Lung (tissue), 12 donors: ENCODE data around the gene CCDC167. TPM values are rescaled to one million over a fixed set of nuclear protein-coding genes. Genes with fewer than 3 reads are reported as not detected.

Experiments
- ATAC-seq: fragments of 200-7000 bp; cut with Tn5 transposase; one replicate; pipeline ENCODE4 v1.9.1; 2020; ENCODE audit warnings: moderate number of reproducible peaks; ENCODE audit not compliant: insufficient read depth, low FRiP score
- DNase-seq, 3 donors: peaks; one replicate each; pipeline ENCODE4 v3.0.0-alpha.2; 2013 to 2017
- H3K27ac ChIP-seq, 2 donors: one replicate each; pipeline ENCODE4 v1.5.1; 2013; ENCODE audit warnings: mild to moderate bottlenecking in 2 of 2, moderate library complexity in 2 of 2, control low read depth in 1 of 2, inconsistent platforms in 1 of 2, low read depth in 1 of 2, low read length in 1 of 2
- H3K27me3 ChIP-seq, 3 donors: one replicate each; pipeline ENCODE4 v1.5.1; 2013; ENCODE audit warnings: low read length in 2 of 3; ENCODE audit not compliant: control insufficient read depth in 3 of 3, insufficient read depth in 3 of 3
- H3K36me3 ChIP-seq, 4 donors: one replicate each; pipeline ENCODE4 v1.5.1; 2013; ENCODE audit warnings: low read length in 4 of 4, mild to moderate bottlenecking in 1 of 4, moderate library complexity in 1 of 4; ENCODE audit not compliant: control insufficient read depth in 4 of 4, insufficient read depth in 4 of 4
- H3K4me1 ChIP-seq, 5 donors: one replicate each; pipeline ENCODE4 v1.5.1; 2013; ENCODE audit warnings: low read length in 5 of 5, mild to moderate bottlenecking in 2 of 5, moderate library complexity in 1 of 5; ENCODE audit not compliant: control insufficient read depth in 5 of 5, insufficient read depth in 5 of 5
- H3K4me3 ChIP-seq: one replicate; pipeline ENCODE4 v1.5.1; 2013; ENCODE audit warnings: mild to moderate bottlenecking, control low read depth, moderate library complexity
- H3K9ac ChIP-seq, 2 donors: one replicate each; pipeline ENCODE4 v1.5.1; 2013; ENCODE audit warnings: low read length in 2 of 2, control low read depth in 1 of 2; ENCODE audit not compliant: insufficient read depth in 1 of 2
- H3K9me3 ChIP-seq, 4 donors: one replicate each; pipeline ENCODE4 v1.5.1; 2013; ENCODE audit warnings: low read length in 3 of 4, mild to moderate bottlenecking in 1 of 4, moderate library complexity in 1 of 4; ENCODE audit not compliant: control insufficient read depth in 4 of 4, insufficient read depth in 3 of 4
- WGBS, 2 donors: extraction: QIAGEN DNeasy Blood & Tissue Kit; methylation state at CpG; one replicate each; pipeline ENCODE4 v1.1.7; 2013; 5-methylcytosine and 5-hydroxymethylcytosine counted together
- polyA plus RNA-seq, 2 donors: library from polyadenylated mRNA; stranded (reverse); fragments of 200-250 nt; gene quantifications; one replicate each; pipeline ENCODE4 v1.2.1, GENCODE V29; 2013
- total RNA-seq, 2 donors: library from RNA; depleted of rRNA in 1 of 2; stranded (reverse); fragments of >200 nt in 1 of 2; gene quantifications; one replicate each; pipeline ENCODE4 v1.2.1, GENCODE V29; 2014 to 2021
- TF ChIP-seq, protein P1 (sequence below): IDR thresholded peaks from 2 replicates; pipeline ENCODE4 v1.5.1; 2012; ENCODE audit warnings: mild to moderate bottlenecking; ENCODE audit errors: control extremely low read depth, extremely low read depth
- donor health status: control.
- donor health status: control.
- donor health status: Bipolar disorder and iron deficiency.
- donor health status: healthy.
- donor health status: DM: yes; HTN: yes; CAD: no.

The CCDC167 gene
- total and polyA plus RNA-seq, 4 donors = 13.4 to 54.6 (median 23.1) TPM

DNA sequence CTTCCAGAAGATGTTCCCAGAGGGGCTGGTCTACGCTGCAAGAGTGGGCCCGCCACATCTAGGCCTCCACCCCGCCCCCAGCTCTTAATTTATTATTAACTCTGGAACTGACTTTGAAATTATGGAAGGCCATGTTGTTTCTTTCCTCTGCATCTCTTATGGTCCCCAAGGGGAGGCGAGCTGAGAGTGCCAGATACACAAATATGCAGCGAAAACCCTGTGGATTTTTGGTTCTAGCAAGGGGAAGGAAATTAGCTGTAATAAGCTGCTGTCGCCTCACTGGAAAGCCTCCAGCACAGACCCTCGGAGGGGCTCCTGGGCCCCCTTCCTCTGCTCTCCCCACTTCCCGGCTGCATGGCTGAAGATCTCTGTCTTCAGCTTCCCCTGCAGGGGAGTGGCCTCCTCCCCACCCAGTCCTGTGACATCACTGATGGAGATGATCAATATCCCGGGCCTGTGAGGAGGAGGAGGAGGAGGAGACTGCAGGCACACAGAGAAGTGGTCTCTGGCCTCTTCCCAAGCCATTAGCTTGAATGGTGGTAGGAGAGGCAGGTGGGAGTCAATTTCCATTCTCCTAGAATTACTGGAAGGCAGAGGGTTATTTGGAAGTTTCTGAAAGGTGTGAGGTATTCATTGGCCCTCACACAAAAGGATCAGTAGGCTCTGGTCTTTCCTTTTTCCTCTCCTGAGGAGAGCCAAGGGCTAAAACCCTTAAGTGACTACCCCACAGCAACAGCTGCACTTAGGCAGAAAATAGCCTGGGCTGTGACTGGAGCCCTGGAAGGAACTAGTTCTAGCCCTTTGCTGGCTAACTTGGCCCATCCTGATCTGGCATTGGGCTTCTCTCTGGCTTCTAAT is 39.7 kb upstream of the CCDC167 start:
- ATAC-seq (no peak), DNase-seq (no peak)
- TF ChIP-seq, protein P1, sequence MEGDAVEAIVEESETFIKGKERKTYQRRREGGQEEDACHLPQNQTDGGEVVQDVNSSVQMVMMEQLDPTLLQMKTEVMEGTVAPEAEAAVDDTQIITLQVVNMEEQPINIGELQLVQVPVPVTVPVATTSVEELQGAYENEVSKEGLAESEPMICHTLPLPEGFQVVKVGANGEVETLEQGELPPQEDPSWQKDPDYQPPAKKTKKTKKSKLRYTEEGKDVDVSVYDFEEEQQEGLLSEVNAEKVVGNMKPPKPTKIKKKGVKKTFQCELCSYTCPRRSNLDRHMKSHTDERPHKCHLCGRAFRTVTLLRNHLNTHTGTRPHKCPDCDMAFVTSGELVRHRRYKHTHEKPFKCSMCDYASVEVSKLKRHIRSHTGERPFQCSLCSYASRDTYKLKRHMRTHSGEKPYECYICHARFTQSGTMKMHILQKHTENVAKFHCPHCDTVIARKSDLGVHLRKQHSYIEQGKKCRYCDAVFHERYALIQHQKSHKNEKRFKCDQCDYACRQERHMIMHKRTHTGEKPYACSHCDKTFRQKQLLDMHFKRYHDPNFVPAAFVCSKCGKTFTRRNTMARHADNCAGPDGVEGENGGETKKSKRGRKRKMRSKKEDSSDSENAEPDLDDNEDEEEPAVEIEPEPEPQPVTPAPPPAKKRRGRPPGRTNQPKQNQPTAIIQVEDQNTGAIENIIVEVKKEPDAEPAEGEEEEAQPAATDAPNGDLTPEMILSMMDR = no peak
- peaks cover 0 to 36% (median 5%) of the 10 kb centered on the region in 5 donors for H3K4me1 ChIP-seq
- H3K27me3 ChIP-seq = peaks cover 8 to 37% (median 11%) of the 10 kb centered on the region in 3 donors
- H3K36me3 ChIP-seq = no peaks in the 10 kb centered on the region
- no peak overlapping the region for H3K27ac ChIP-seq
- H3K4me3 ChIP-seq = no peak overlapping the region
- no peak overlapping the region for H3K9ac ChIP-seq
- WGBS, 2 donors = 51 to 68% methylated on average over 9 of the region's 9 CpGs
- peaks cover 0 to 2% (median 0%) of the 10 kb centered on the region in 4 donors for H3K9me3 ChIP-seq

DNA sequence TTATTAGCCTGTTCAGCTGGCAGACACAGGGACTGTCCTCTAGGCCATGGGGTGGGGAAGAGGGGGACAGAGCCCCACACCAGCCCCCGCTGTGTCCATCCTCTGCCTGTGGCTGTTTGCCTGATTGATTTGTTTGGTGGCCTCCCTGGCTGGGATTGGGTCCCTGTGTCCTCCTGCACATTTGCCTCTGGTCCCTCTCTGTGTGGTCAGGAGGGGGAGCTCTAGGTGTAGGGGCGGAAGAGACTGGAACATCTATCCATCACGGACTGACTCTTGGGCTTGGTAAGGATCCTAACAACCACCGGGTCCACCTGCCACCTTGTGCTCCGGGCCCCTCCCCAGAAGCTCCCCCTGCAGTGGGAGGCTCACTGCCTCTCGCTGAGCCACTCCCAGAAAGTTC is 38.4 kb upstream of the CCDC167 start:
- Histone ChIP-seq H3K9ac (no peak overlapping the region), H3K9me3 (peaks cover 0 to 2% (median 0%) of the 10 kb centered on the region in 4 donors), H3K27ac (no peak overlapping the region), H3K36me3 (no peaks in the 10 kb centered on the region), H3K4me3 (no peak overlapping the region), H3K27me3 (peaks cover 9 to 47% (median 11%) of the 10 kb centered on the region in 3 donors), H3K4me1 (peaks cover 0 to 36% (median 5%) of the 10 kb centered on the region in 5 donors)
- TF ChIP-seq, protein P1 = no peak
- no peak for ATAC-seq
- no peak for DNase-seq
- 80 to 89% methylated on average over 6 of the region's 6 CpGs for WGBS, 2 donors

DNA sequence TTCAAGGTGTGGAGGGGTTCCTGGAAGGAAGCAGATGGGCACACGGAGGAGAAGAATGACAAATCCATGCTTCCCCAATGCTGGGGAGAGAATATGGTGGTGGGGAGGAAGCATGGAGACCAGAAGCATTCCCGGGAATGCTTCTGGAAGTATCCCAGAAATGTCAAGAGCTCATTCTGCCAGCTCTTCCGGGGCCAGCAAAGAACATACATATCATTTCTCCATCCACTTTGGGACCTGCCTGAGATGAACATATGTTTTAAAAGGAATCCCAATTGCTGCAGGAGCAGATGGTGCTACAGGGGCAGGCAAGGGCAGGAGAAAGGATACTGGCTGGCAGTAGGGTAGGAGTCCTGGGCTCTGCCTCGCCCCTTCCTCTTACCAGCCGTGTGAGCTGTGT is 37.9 kb upstream of the CCDC167 start:
- ATAC-seq = no peak
- H3K9me3 ChIP-seq = peaks cover 0 to 2% (median 0%) of the 10 kb centered on the region in 4 donors
- no peak overlapping the region for H3K9ac ChIP-seq
- no peak overlapping the region for H3K4me3 ChIP-seq
- 63 to 70% methylated on average over 5 of the region's 5 CpGs for WGBS, 2 donors
- H3K27ac ChIP-seq = no peak overlapping the region
- peaks cover 0 to 36% (median 5%) of the 10 kb centered on the region in 5 donors for H3K4me1 ChIP-seq
- H3K27me3 ChIP-seq = peaks cover 9 to 53% (median 11%) of the 10 kb centered on the region in 3 donors
- no peaks in the 10 kb centered on the region for H3K36me3 ChIP-seq
- TF ChIP-seq, protein P1 = no peak
- DNase-seq = no peak
